Measurements from ENCODE around the gene FKRP. TPM values are rescaled to one million over a fixed set of nuclear protein-coding genes. Genes with fewer than 3 reads are reported as not detected.
"Not testable (repeated sequence)": the region's sequence is repeated elsewhere in the genome, so short reads cannot be mapped to it uniquely, and the experiment has no call there.

FKRP gene
- total RNA-seq, 1 experiment from 2014 or later, result 23.1 TPM

GRCh38 chr19:46759206-46759605 is 13.3 kb downstream of the FKRP start:
- DNase-seq (ENCODE audit: low read depth), result no peak

- DNase-seq (ENCODE audit: low read depth), result no peak
Observed at GRCh38 chr19:46759817-46760333, 14.0 kb downstream of the FKRP start.

- no peak for DNase-seq (ENCODE audit: low read depth)
Observed at GRCh38 chr19:46760363-46760762, 14.5 kb downstream of the FKRP start.

GRCh38 chr19:46760897-46761296 is 15.0 kb downstream of the FKRP start:
- not testable (repeated sequence) for DNase-seq (ENCODE audit: low read depth)

- DNase-seq (ENCODE audit: low read depth), result peak; percentile 35
Observed at GRCh38 chr19:46761418-46761831, 15.6 kb downstream of the FKRP start.

- no peak for DNase-seq (ENCODE audit: low read depth)
Observed at GRCh38 chr19:46762245-46762890, 16.5 kb downstream of the FKRP start.

GRCh38 chr19:46764817-46765291 is 19.0 kb downstream of the FKRP start:
- no peak for DNase-seq (ENCODE audit: low read depth)

- DNase-seq (ENCODE audit: low read depth), result peak; percentile 59
Observed at GRCh38 chr19:46766569-46767317, 20.9 kb downstream of the FKRP start.

GRCh38 chr19:46768746-46769145 is 22.9 kb downstream of the FKRP start:
- DNase-seq (ENCODE audit: low read depth), result not testable (repeated sequence)

GRCh38 chr19:46772170-46773017 is 26.5 kb downstream of the FKRP start:
- DNase-seq (ENCODE audit: low read depth), result no peak

- no peak for DNase-seq (ENCODE audit: low read depth)
Observed at GRCh38 chr19:46773018-46773399, 27.2 kb downstream of the FKRP start.

GRCh38 chr19:46775642-46776258 is 29.9 kb downstream of the FKRP start:
- no peak for DNase-seq (ENCODE audit: low read depth)

- DNase-seq (ENCODE audit: low read depth), result no peak
Observed at GRCh38 chr19:46776927-46777911, 31.4 kb downstream of the FKRP start.

GRCh38 chr19:46777956-46778645 is 32.2 kb downstream of the FKRP start:
- DNase-seq (ENCODE audit: low read depth), result not testable (repeated sequence)

GRCh38 chr19:46782355-46783019 is 36.6 kb downstream of the FKRP start:
- DNase-seq (ENCODE audit: low read depth), result no peak

GRCh38 chr19:46783670-46784069 is 37.8 kb downstream of the FKRP start:
- DNase-seq (ENCODE audit: low read depth), result no peak

GRCh38 chr19:46784262-46785053 is 38.6 kb downstream of the FKRP start:
- peak; percentile 90 for DNase-seq (ENCODE audit: low read depth)

All from Daoy (cell line).